DND-41 (cell line): ENCODE measurements around the gene STXBP5.

Experiments used
- CTCF ChIP-seq: IDR thresholded peaks from 2 replicates; pipeline ENCODE4 v1.5.1; 2012; ENCODE audit warnings: borderline replicate concordance, low read length, moderate library complexity, mild to moderate bottlenecking; ENCODE audit not compliant: poor library complexity, severe bottlenecking; ENCODE audit errors: extremely low read depth
- EZH2 ChIP-seq: IDR thresholded peaks from 3 replicates; pipeline ENCODE4 v1.6.1; 2012; ENCODE audit warnings: borderline replicate concordance, low read depth, mild to moderate bottlenecking, moderate library complexity, low read length, inconsistent platforms; ENCODE audit not compliant: severe bottlenecking

GRCh38 chr6:147226163-147226724 is 22.0 kb downstream of the STXBP5 start:
- no peak for TF ChIP-seq EZH2
- no peak for TF ChIP-seq CTCF
